HPDE6-E6E7 (cell line): ENCODE measurements around the gene AKNA.

Experiments used
- DNase-seq: peaks from one replicate; pipeline ENCODE4 v3.0.0; 2011; ENCODE audit warnings: missing footprints; ENCODE audit errors: extremely low spot score

Gene AKNA

GRCh38 chr9:114287001-114287762, 100.6 kb downstream of the AKNA start:
- no peak for DNase-seq

GRCh38 chr9:114286146-114286679, 101.6 kb downstream of the AKNA start:
- no peak for DNase-seq

- peak; percentile 64 for DNase-seq
These were observed 102.5 kb downstream of the AKNA start for GRCh38 chr9:114285166-114285867.

- DNase-seq, result no peak
These were observed 103.3 kb downstream of the AKNA start for GRCh38 chr9:114284316-114285060.
